ENCODE measurements around the gene SCYL3. TPM values are rescaled to one million over a fixed set of nuclear protein-coding genes. Genes with fewer than 3 reads are reported as not detected.

Gene SCYL3
- 2.5 to 3.3 TPM (median 3.1 TPM) in 5 replicates for total RNA-seq (2022; extraction: Qiagen RNA extraction)

GRCh38 chr1:169893645-169894423, at the start of gene SCYL3:
Gene SCYL3, minus strand, starts transcription at chr1:169893896. Its CDS starts 5,056 bp downstream, at chr1:169888840.

Other genes starting within 250 kb of the SCYL3 start
- 0.20 to 0.40 TPM (median 0.25 TPM) in 5 replicates for gene SELL, start 182.3 kb downstream of the SCYL3 start, total RNA-seq (2022; extraction: Qiagen RNA extraction)
- gene SELE, start 159.8 kb downstream of the SCYL3 start, total RNA-seq (2022; extraction: Qiagen RNA extraction), result not detected in 5 replicates
- gene METTL18, start 99.0 kb downstream of the SCYL3 start, total RNA-seq (2022; extraction: Qiagen RNA extraction), result 4.6 to 7.1 TPM (median 5.7 TPM) in 5 replicates
- 10.9 to 15.4 TPM (median 12.6 TPM) in 5 replicates for gene KIFAP3, start 180.8 kb upstream of the SCYL3 start, total RNA-seq (2022; extraction: Qiagen RNA extraction)